ENCODE results near the gene GASK1A.

DNA sequence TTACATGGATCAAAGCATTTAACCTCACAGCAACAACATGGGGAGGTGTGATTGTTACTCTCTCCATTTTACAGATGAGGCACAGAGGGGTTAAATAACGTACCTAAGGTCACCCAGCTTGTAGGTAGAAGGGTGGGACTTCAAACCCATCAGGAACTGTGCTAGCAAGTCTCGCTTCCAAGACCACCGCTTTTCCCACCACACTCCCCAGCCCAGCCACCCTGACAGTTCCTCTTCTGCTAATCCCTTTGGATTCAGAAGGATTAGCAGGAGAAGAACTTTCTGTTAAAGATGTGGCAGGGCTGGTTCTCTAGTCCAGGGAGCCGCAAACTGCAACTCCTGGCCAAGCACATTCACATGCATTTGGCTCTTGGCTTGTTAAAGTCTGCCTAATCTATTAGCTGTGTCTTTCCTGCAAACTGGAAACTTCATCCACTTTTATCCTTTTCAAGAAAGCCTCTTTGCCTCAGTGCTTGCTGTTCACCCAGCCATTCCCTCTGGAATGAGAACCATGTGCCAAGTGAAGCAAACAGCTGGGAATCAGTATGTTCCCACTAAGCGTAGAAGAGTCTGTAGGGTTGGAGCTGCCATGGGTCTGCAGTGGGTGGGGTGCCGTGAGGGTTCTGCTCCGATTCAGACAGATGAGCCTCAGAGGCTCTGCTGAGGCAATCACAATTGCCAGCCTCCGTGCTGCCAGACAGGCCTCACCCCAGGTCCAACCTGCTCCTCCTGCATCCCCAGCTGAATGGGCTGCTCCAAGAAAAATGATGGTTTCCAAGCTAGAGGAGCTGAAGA, 82.2 kb downstream of the GASK1A start:
- TF ChIP-seq, protein P1, sequence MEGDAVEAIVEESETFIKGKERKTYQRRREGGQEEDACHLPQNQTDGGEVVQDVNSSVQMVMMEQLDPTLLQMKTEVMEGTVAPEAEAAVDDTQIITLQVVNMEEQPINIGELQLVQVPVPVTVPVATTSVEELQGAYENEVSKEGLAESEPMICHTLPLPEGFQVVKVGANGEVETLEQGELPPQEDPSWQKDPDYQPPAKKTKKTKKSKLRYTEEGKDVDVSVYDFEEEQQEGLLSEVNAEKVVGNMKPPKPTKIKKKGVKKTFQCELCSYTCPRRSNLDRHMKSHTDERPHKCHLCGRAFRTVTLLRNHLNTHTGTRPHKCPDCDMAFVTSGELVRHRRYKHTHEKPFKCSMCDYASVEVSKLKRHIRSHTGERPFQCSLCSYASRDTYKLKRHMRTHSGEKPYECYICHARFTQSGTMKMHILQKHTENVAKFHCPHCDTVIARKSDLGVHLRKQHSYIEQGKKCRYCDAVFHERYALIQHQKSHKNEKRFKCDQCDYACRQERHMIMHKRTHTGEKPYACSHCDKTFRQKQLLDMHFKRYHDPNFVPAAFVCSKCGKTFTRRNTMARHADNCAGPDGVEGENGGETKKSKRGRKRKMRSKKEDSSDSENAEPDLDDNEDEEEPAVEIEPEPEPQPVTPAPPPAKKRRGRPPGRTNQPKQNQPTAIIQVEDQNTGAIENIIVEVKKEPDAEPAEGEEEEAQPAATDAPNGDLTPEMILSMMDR (IDR thresholded peaks at IDR 0.05) = no peak
- TF ChIP-seq POLR2A (IDR thresholded peaks at IDR 0.05) = no peak
